Neural progenitor cell (in vitro differentiated cells): ENCODE results near the gene VWA3B. TPM values are rescaled to one million over a fixed set of nuclear protein-coding genes. Genes with fewer than 3 reads are reported as not detected.
A peak's percentile ranks its signal among the peaks of the same experiment; 100 is the strongest.

Experiments used
- DNase-seq: peaks from one replicate; pipeline ENCODE4 v3.0.0-alpha.2; 2016; ENCODE audit warnings: low spot score
- H2AFZ ChIP-seq: fragments of 200-600 bp; sonication (generic); replicated peaks from 2 replicates; pipeline ENCODE4 v1.6.1; 2016; ENCODE audit warnings: antibody characterized with exemption
- H3F3A ChIP-seq: fragments of 200-600 bp; sonication (generic); 2 replicates; pipeline ENCODE4 v1.6.1; 2016; ENCODE audit warnings: antibody characterized with exemption, low read depth
- H3K27ac ChIP-seq: fragments of 200-600 bp; sonication (generic); 2 replicates; pipeline ENCODE4 v1.5.1; 2016; ENCODE audit warnings: mild to moderate bottlenecking
- H3K27me3 ChIP-seq: fragments of 200-600 bp; sonication (generic); 2 replicates; pipeline ENCODE4 v1.6.1; 2016; ENCODE audit warnings: mild to moderate bottlenecking, moderate library complexity
- H3K36me3 ChIP-seq: fragments of 200-600 bp; sonication (generic); 2 replicates; pipeline ENCODE4 v1.5.1; 2016
- H3K4me1 ChIP-seq: fragments of 200-600 bp; sonication (generic); 2 replicates; pipeline ENCODE4 v1.6.1; 2016; ENCODE audit warnings: mixed run types
- H3K4me2 ChIP-seq: fragments of 200-600 bp; sonication (generic); 2 replicates; pipeline ENCODE4 v1.6.1; 2016
- H3K4me3 ChIP-seq: fragments of 200-600 bp; sonication (generic); 2 replicates; pipeline ENCODE4 v1.5.1; 2016
- H3K79me2 ChIP-seq: fragments of 200-600 bp; sonication (generic); 2 replicates; pipeline ENCODE4 v1.6.1; 2016; ENCODE audit warnings: low read depth
- H3K9ac ChIP-seq: fragments of 200-600 bp; sonication (generic); 2 replicates; pipeline ENCODE4 v1.6.1; 2016
- H3K9me3 ChIP-seq: fragments of 200-600 bp; sonication (generic); 2 replicates; pipeline ENCODE4 v1.5.1; 2016; ENCODE audit warnings: low read depth
- H4K20me1 ChIP-seq: fragments of 200-600 bp; sonication (generic); 2 replicates; pipeline ENCODE4 v1.6.1; 2016; ENCODE audit warnings: low read depth
- H3K27ac Mint-ChIP-seq: 3 replicates; pipeline ENCODE4 v1.8.0; 2021; ENCODE audit warnings: mixed read lengths
- H3K27me3 Mint-ChIP-seq: 2 replicates; pipeline ENCODE4 v1.8.0; 2022; ENCODE audit warnings: low read depth, mild to moderate bottlenecking, inconsistent platforms, moderate library complexity, mixed read lengths; ENCODE audit not compliant: insufficient read depth
- H3K36me3 Mint-ChIP-seq: 3 replicates; pipeline ENCODE4 v1.8.0; 2021; ENCODE audit warnings: mixed read lengths
- H3K4me1 Mint-ChIP-seq: 3 replicates; pipeline ENCODE4 v1.8.0; 2021; ENCODE audit warnings: mixed read lengths
- H3K4me3 Mint-ChIP-seq: 3 replicates; pipeline ENCODE4 v1.8.0; 2021; ENCODE audit warnings: mild to moderate bottlenecking, moderate library complexity, mixed read lengths
- H3K9me3 Mint-ChIP-seq: 3 replicates; pipeline ENCODE4 v1.8.0; 2020; ENCODE audit warnings: mixed read lengths
- CTCF ChIP-seq: fragments of 200-600 bp; sonication (generic); IDR thresholded peaks from 2 replicates; pipeline ENCODE4 v1.5.1; 2017; ENCODE audit warnings: antibody characterized with exemption, mild to moderate bottlenecking
- EZH2 ChIP-seq: fragments of 200-600 bp; sonication (generic); IDR thresholded peaks from 2 replicates; pipeline ENCODE4 v1.6.1; 2017; ENCODE audit warnings: antibody characterized with exemption, mild to moderate bottlenecking, moderate library complexity
- EZH2phosphoT487 ChIP-seq: fragments of 200-600 bp; sonication (generic); IDR thresholded peaks from 2 replicates; pipeline ENCODE4 v1.6.1; 2017; ENCODE audit warnings: antibody characterized with exemption
- total RNA-seq: library from RNA; depleted of rRNA; stranded (reverse); fragments of >200 nt; gene quantifications from 2 replicates; pipeline ENCODE4 v1.2.3, GENCODE V29; 2015; ENCODE audit warnings: low replicate concordance

VWA3B gene
- total RNA-seq, 1 donor from 2014 or later: not detected

GRCh38 chr2:98156304-98156703 lies 69.3 kb downstream of the VWA3B start:
- no peak overlapping the region for H3K4me3 Mint-ChIP-seq
- Histone ChIP-seq H3K79me2 (no peaks in the 10 kb centered on the region), H2AFZ (peak overlapping the region; percentile 45), H3K36me3 (no peaks in the 10 kb centered on the region), H3K9me3 (no peaks in the 10 kb centered on the region), H3K9ac (no peak overlapping the region), H4K20me1 (no peaks in the 10 kb centered on the region), H3K4me3 (no peak overlapping the region), H3K4me1 (no peaks in the 10 kb centered on the region), H3K27me3 (no peaks in the 10 kb centered on the region), H3K4me2 (no peak overlapping the region), H3K27ac (no peak overlapping the region), H3F3A (no peaks in the 10 kb centered on the region)
- H3K27me3 Mint-ChIP-seq: peaks cover 3% of the 10 kb centered on the region
- H3K36me3 Mint-ChIP-seq: no peaks in the 10 kb centered on the region
- DNase-seq: no peak
- TF ChIP-seq EZH2 (no peak), EZH2phosphoT487 (no peak), CTCF (no peak)
- peaks cover 18% of the 10 kb centered on the region for H3K4me1 Mint-ChIP-seq
- H3K9me3 Mint-ChIP-seq: peaks cover 2% of the 10 kb centered on the region
- no peak overlapping the region for H3K27ac Mint-ChIP-seq

- Histone ChIP-seq H3K4me2 (no peak overlapping the region), H3K4me3 (no peak overlapping the region), H2AFZ (no peak overlapping the region), H3K36me3 (no peaks in the 10 kb centered on the region), H3K79me2 (no peaks in the 10 kb centered on the region), H3K27me3 (no peaks in the 10 kb centered on the region), H3K27ac (no peak overlapping the region), H3K4me1 (no peaks in the 10 kb centered on the region), H3K9ac (no peak overlapping the region), H4K20me1 (no peaks in the 10 kb centered on the region), H3F3A (no peaks in the 10 kb centered on the region), H3K9me3 (no peaks in the 10 kb centered on the region)
- peaks cover 2% of the 10 kb centered on the region for H3K9me3 Mint-ChIP-seq
- peak; percentile 44 for TF ChIP-seq CTCF
- TF ChIP-seq EZH2: no peak
- TF ChIP-seq EZH2phosphoT487: no peak
- DNase-seq: peak; percentile 36
- peaks cover 3% of the 10 kb centered on the region for H3K27me3 Mint-ChIP-seq
- H3K4me3 Mint-ChIP-seq: no peak overlapping the region
- H3K27ac Mint-ChIP-seq: no peak overlapping the region
- H3K4me1 Mint-ChIP-seq: peaks cover 20% of the 10 kb centered on the region
- no peaks in the 10 kb centered on the region for H3K36me3 Mint-ChIP-seq
Measured at GRCh38 chr2:98157557-98157956, 70.6 kb downstream of the VWA3B start.

GRCh38 chr2:98158305-98158704 lies 71.3 kb downstream of the VWA3B start:
- no peak for DNase-seq
- Histone ChIP-seq H3F3A (no peaks in the 10 kb centered on the region), H4K20me1 (no peaks in the 10 kb centered on the region), H3K27ac (no peak overlapping the region), H3K79me2 (no peaks in the 10 kb centered on the region), H3K27me3 (no peaks in the 10 kb centered on the region), H3K4me2 (no peak overlapping the region), H2AFZ (no peak overlapping the region), H3K4me1 (no peaks in the 10 kb centered on the region), H3K9me3 (no peaks in the 10 kb centered on the region), H3K9ac (no peak overlapping the region), H3K36me3 (no peaks in the 10 kb centered on the region), H3K4me3 (no peak overlapping the region)
- H3K4me1 Mint-ChIP-seq: peaks cover 22% of the 10 kb centered on the region
- peak overlapping the region; percentile 34 for H3K4me3 Mint-ChIP-seq
- H3K36me3 Mint-ChIP-seq: no peaks in the 10 kb centered on the region
- TF ChIP-seq EZH2phosphoT487 (no peak), CTCF (no peak), EZH2 (no peak)
- H3K27ac Mint-ChIP-seq: peak overlapping the region; percentile 94
- H3K27me3 Mint-ChIP-seq: peaks cover 4% of the 10 kb centered on the region
- peaks cover 2% of the 10 kb centered on the region for H3K9me3 Mint-ChIP-seq
